Endothelial cell of umbilical vein (primary cell): Measurements from ENCODE around the gene FOXJ3. TPM values are rescaled to one million over a fixed set of nuclear protein-coding genes. Genes with fewer than 3 reads are reported as not detected.

Experiments used
- BruUV-seq: library from RNA; stranded (reverse); fragments of 400-500 nt; replicated peaks from 2 replicates; lab custom pipeline; 2021; lab: Mats Ljungman, UMichigan
- CTCF ChIA-PET: fragments of 300-600, 350-600 bp; sonication (Branson Sonifier 250); formaldehyde crosslinking; loops from one replicate; lab custom pipeline; 2021; ENCODE audit warnings: antibody characterized with exemption, inconsistent platforms; lab: Charles Lee
- POLR2A ChIA-PET: fragments of 300-600, 350-600 bp; sonication (Branson Sonifier 250); formaldehyde crosslinking; loops from one replicate; lab custom pipeline; 2021; ENCODE audit warnings: antibody characterized with exemption, inconsistent platforms; lab: Charles Lee
- DNase-seq: peaks from one replicate; pipeline ENCODE4 v3.0.0-alpha.2; 2011; ENCODE audit warnings: low read depth, low spot score
- FAIRE-seq: peaks from 2 replicates; lab custom pipeline; 2011; peaks lifted over from hg19 to GRCh38; lab: Jason Lieb, UNC
- H2AFZ ChIP-seq: 2 replicates; pipeline ENCODE4 v1.6.0; 2012; ENCODE audit warnings: low read depth, low read length, control low read depth, inconsistent platforms
- H3K27ac ChIP-seq: 2 replicates; pipeline ENCODE4 v1.5.1; 2011; ENCODE audit warnings: low read depth, mild to moderate bottlenecking, control low read depth, low read length, moderate library complexity; ENCODE audit not compliant: insufficient read depth
- H3K27me3 ChIP-seq, 2 experiments: 2 replicates each; pipeline versions ENCODE4 v1.6.0 to v1.6.1; 2011; ENCODE audit warnings: low read length in 2 of 2, mixed read lengths in 1 of 2; ENCODE audit not compliant: control insufficient read depth in 2 of 2, insufficient read depth in 2 of 2
- H3K36me3 ChIP-seq, 2 experiments: 2 replicates in 1 of 2; 3 replicates in 1 of 2; pipeline ENCODE4 v1.5.1; 2011; ENCODE audit warnings: low read length in 2 of 2, mild to moderate bottlenecking in 1 of 2, moderate library complexity in 1 of 2; ENCODE audit not compliant: control insufficient read depth in 2 of 2, insufficient read depth in 2 of 2; ENCODE audit errors: extremely low read depth in 1 of 2
- H3K4me1 ChIP-seq: 3 replicates; pipeline ENCODE4 v1.5.1; 2011; ENCODE audit warnings: mild to moderate bottlenecking, low read length; ENCODE audit not compliant: control insufficient read depth, insufficient read depth; ENCODE audit errors: extremely low read depth
- H3K4me2 ChIP-seq: 2 replicates; pipeline ENCODE4 v1.6.1; 2011; ENCODE audit warnings: low read length, control low read depth, mixed read lengths; ENCODE audit not compliant: insufficient read depth
- H3K4me3 ChIP-seq, 3 experiments: fragments of 200-600 bp in 1 of 3; sonication (generic), shearing (Covaris generic) in 1 of 3; replicated peaks in 1 of 3; 2 replicates each; pipeline ENCODE4 v1.5.1; 2011 to 2016; ENCODE audit warnings: control low read depth in 3 of 3, low read length in 3 of 3, mild to moderate bottlenecking in 2 of 3, inconsistent platforms in 1 of 3, low read depth in 1 of 3, moderate library complexity in 1 of 3; ENCODE audit not compliant: insufficient read depth in 1 of 3
- H3K79me2 ChIP-seq: 2 replicates; pipeline ENCODE4 v1.6.0; 2012; ENCODE audit warnings: low read length, inconsistent platforms; ENCODE audit not compliant: control insufficient read depth, insufficient read depth
- H3K9ac ChIP-seq: replicated peaks from 2 replicates; pipeline ENCODE3; 2011; ENCODE audit warnings: low read length, control low read depth; ENCODE audit not compliant: insufficient read depth; ENCODE audit errors: extremely low read depth
- H3K9me1 ChIP-seq: replicated peaks from 3 replicates; pipeline ENCODE4 v1.6.0; 2011; ENCODE audit warnings: mild to moderate bottlenecking, low read length; ENCODE audit not compliant: control insufficient read depth, insufficient read depth; ENCODE audit errors: extremely low read depth
- H3K9me3 ChIP-seq: replicated peaks from 2 replicates; pipeline ENCODE4 v1.5.1; 2012; ENCODE audit warnings: low read length, inconsistent platforms; ENCODE audit not compliant: control insufficient read depth, insufficient read depth
- H4K20me1 ChIP-seq: replicated peaks from 2 replicates; pipeline ENCODE3; 2011; ENCODE audit warnings: mild to moderate bottlenecking, low read length; ENCODE audit not compliant: control insufficient read depth, insufficient read depth; ENCODE audit errors: extremely low read depth
- CTCF ChIP-seq, 2 donors: IDR thresholded peaks; 1 replicate in 1 of 2; 2 replicates in 1 of 2; pipeline ENCODE4 v1.5.1; 2011; ENCODE audit warnings: low read length in 2 of 2, mild to moderate bottlenecking in 2 of 2, moderate library complexity in 2 of 2, control low read depth in 1 of 2, inconsistent platforms in 1 of 2, low read depth in 1 of 2; ENCODE audit not compliant: insufficient read depth in 1 of 2; ENCODE audit errors: extremely low read depth in 1 of 2
- EZH2 ChIP-seq: IDR thresholded peaks from 2 replicates; pipeline ENCODE4 v1.6.1; 2012; ENCODE audit warnings: borderline replicate concordance, low read depth, mild to moderate bottlenecking, moderate library complexity, low read length, inconsistent platforms; ENCODE audit not compliant: severe bottlenecking
- FOS ChIP-seq: IDR thresholded peaks from 2 replicates; pipeline ENCODE4 v1.6.1; 2011; ENCODE audit warnings: mild to moderate bottlenecking, low read length, moderate library complexity, borderline replicate concordance; ENCODE audit not compliant: insufficient read depth
- GATA2 ChIP-seq: IDR thresholded peaks from 2 replicates; pipeline ENCODE4 v1.7.0; 2011; ENCODE audit warnings: low read depth, mild to moderate bottlenecking, moderate library complexity, mixed read lengths, low read length; ENCODE audit not compliant: insufficient read length, insufficient read depth
- JUN ChIP-seq: IDR thresholded peaks from 2 replicates; pipeline ENCODE4 v1.6.1; 2011; ENCODE audit warnings: borderline replicate concordance, low read depth; ENCODE audit not compliant: insufficient read length, insufficient read depth
- MYC ChIP-seq: IDR thresholded peaks from one replicate; pipeline ENCODE4 v1.6.1; 2011; ENCODE audit warnings: mild to moderate bottlenecking, low read depth, low read length
- POLR2A ChIP-seq: IDR thresholded peaks from 2 replicates; pipeline ENCODE4 v1.6.1; 2012; ENCODE audit warnings: low read depth, mild to moderate bottlenecking, control low read depth, low read length
- POLR2AphosphoS5 ChIP-seq: IDR thresholded peaks from 2 replicates; pipeline ENCODE4 v1.6.1; 2012; ENCODE audit warnings: low read depth, mild to moderate bottlenecking, control low read depth, low read length, moderate library complexity; ENCODE audit not compliant: insufficient read depth
- dilution Hi-C: fragments of 300-500 bp; cut with MboI; formaldehyde crosslinking; loops from one replicate; pipeline ENCODE4 v1.15.0; 2019; ENCODE audit warnings: low sequenced_read_pairs; ENCODE audit not compliant: extremely low pct_ligation_motif_present
- intact Hi-C: fragments of 100-400 bp; cut with micrococcal nuclease; formaldehyde crosslinking; loops from one replicate; pipeline ENCODE4 v1.10.0; 2022
- polyA plus RNA-seq, 4 experiments: library from polyadenylated mRNA; depleted of rRNA in 3 of 4; stranded (reverse) in 3 of 4; unstranded in 1 of 4; fragments of >200 nt; gene quantifications; 2 replicates each; pipeline versions ENCODE4 v1.2.1 to v1.2.3, GENCODE V29; 2011 to 2012; ENCODE audit warnings: missing spikeins in 1 of 4
- total RNA-seq: library from RNA; stranded (reverse); gene quantifications from 2 replicates; pipeline ENCODE4 v1.2.3, GENCODE V29; 2021
- TF ChIP-seq, protein P1 (sequence below): IDR thresholded peaks from 2 replicates; pipeline ENCODE4 v1.6.1; 2011; ENCODE audit not compliant: insufficient read depth, insufficient read length

Gene FOXJ3
- total and polyA plus RNA-seq, 2 donors (not counting 3 experiments of a cell fraction or from before 2014, with no cell fraction given) = 34.7 to 38.8 TPM

- DNase-seq (peak; percentile 42), FAIRE-seq (peak; percentile 89)
- no peaks in the 10 kb centered on the region for H3K9me1 ChIP-seq
- CTCF ChIA-PET = interaction anchor here (0.9 to 1.6 kb wide), 3 partner anchors 11 to 38 kb away, joined by 4 to 6 read pairs (median 6); no protein-coding TSS in a partner anchor
- H3K4me1 ChIP-seq = peaks cover 44% of the 10 kb centered on the region
- peak overlapping the region; percentile 15 for H3K27ac ChIP-seq
- H3K79me2 ChIP-seq = peaks cover 46% of the 10 kb centered on the region
- no peak overlapping the region for H3K9ac ChIP-seq
- H3K4me3 ChIP-seq = no peak overlapping the region
- intact Hi-C loops = loop anchor here (10.0 kb wide), 1 partner anchor 124 kb away; the partner anchor contains the start of gene FOXJ3
- H2AFZ ChIP-seq = no peak overlapping the region
- peaks cover 2% of the 10 kb centered on the region for H4K20me1 ChIP-seq
- H3K4me2 ChIP-seq = peak overlapping the region; percentile 52
- H3K27me3 ChIP-seq = no peaks in the 10 kb centered on the region
- dilution Hi-C loops = no loop called here
- no TSS peak for BruUV-seq
- POLR2A ChIA-PET = no interaction called here
- H3K9me3 ChIP-seq = no peaks in the 10 kb centered on the region
- no peak for TF ChIP-seq CTCF (IDR thresholded peaks at IDR 0.05; ENCODE audit: extremely low read depth in 1 of 2, insufficient read depth in 1 of 2, low read depth in 1 of 2, low read length in 2 of 2)
- TF ChIP-seq POLR2AphosphoS5 = peak; percentile 68
- TF ChIP-seq FOS = peak; percentile 90
- no peak for TF ChIP-seq POLR2A
- TF ChIP-seq EZH2 = no peak
- TF ChIP-seq MYC = no peak
- peak; percentile 49 for TF ChIP-seq JUN
- TF ChIP-seq, protein P1, sequence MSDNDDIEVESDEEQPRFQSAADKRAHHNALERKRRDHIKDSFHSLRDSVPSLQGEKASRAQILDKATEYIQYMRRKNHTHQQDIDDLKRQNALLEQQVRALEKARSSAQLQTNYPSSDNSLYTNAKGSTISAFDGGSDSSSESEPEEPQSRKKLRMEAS = no peak
- TF ChIP-seq GATA2 = peak; percentile 59
- H3K36me3 ChIP-seq = no peaks in the 10 kb centered on the region
Observed at GRCh38 chr1:42211224-42211623, 123.8 kb downstream of the FOXJ3 start.
